ENCODE results near the gene PCDHGC5.

PCDHGC5 gene

GRCh38 chr5:141488591-141489561 is at the start of gene PCDHGC5:
TSS of gene PCDHGC5 (plus strand) at chr5:141489081. CDS start at chr5:141489241, 160 bp downstream.
- no peak within 1 kb of the TSS for H3K4me3 ChIP-seq (ENCODE audit: low read depth, low read length)
- DNase-seq (ENCODE audit: low read depth): no peak
- TF ChIP-seq CTCF (IDR thresholded peaks at IDR 0.05; ENCODE audit: insufficient read depth, low read depth, low read length, missing control alignments): no peak

- DNase-seq (ENCODE audit: low read depth): no peak
- TF ChIP-seq CTCF (IDR thresholded peaks at IDR 0.05; ENCODE audit: insufficient read depth, low read depth, low read length, missing control alignments): no peak
- no peak overlapping the region for H3K4me3 ChIP-seq (ENCODE audit: low read depth, low read length)
Observed at GRCh38 chr5:141439411-141440141, 49.3 kb upstream of the PCDHGC5 start.

- no peak for DNase-seq (ENCODE audit: low read depth)
- TF ChIP-seq CTCF (IDR thresholded peaks at IDR 0.05; ENCODE audit: insufficient read depth, low read depth, low read length, missing control alignments): no peak
- H3K4me3 ChIP-seq (ENCODE audit: low read depth, low read length): no peak overlapping the region
Observed at GRCh38 chr5:141440341-141440740, 48.5 kb upstream of the PCDHGC5 start.

- no peak for DNase-seq (ENCODE audit: low read depth)
- TF ChIP-seq CTCF (IDR thresholded peaks at IDR 0.05; ENCODE audit: insufficient read depth, low read depth, low read length, missing control alignments): no peak
- no peak overlapping the region for H3K4me3 ChIP-seq (ENCODE audit: low read depth, low read length)
Observed at GRCh38 chr5:141441571-141442170, 47.2 kb upstream of the PCDHGC5 start.

- no peak for TF ChIP-seq CTCF (IDR thresholded peaks at IDR 0.05; ENCODE audit: insufficient read depth, low read depth, low read length, missing control alignments)
- no peak for DNase-seq (ENCODE audit: low read depth)
Observed at GRCh38 chr5:141465351-141465750, 23.5 kb upstream of the PCDHGC5 start.

GRCh38 chr5:141475625-141476131 is 13.2 kb upstream of the PCDHGC5 start, which contains the start of gene PCDHGC3:
TSS of gene PCDHGC3 (plus strand) at chr5:141475966. CDS start at chr5:141476117, 151 bp downstream.
- H3K4me3 ChIP-seq (ENCODE audit: low read depth, low read length): peak within 1 kb of the TSS; percentile 90
- DNase-seq (ENCODE audit: low read depth): peak; percentile 89
- peak; percentile 53 for TF ChIP-seq CTCF (IDR thresholded peaks at IDR 0.05; ENCODE audit: insufficient read depth, low read depth, low read length, missing control alignments)

More at GRCh38 chr5:141465351-141465750, 23.5 kb upstream of the PCDHGC5 start:
- H3K4me3 ChIP-seq (ENCODE audit: low read depth, low read length): no peak overlapping the region
